ENCODE data around the gene FRMD5.

- TF ChIP-seq POLR2AphosphoS5 (IDR thresholded peaks at IDR 0.05; ENCODE audit: borderline replicate concordance, low read depth, low read length) (no peak), EZH2 (IDR thresholded peaks at IDR 0.05) (no peak), FOXP2 (optimal IDR thresholded peaks at IDR 0.05; ENCODE audit: control extremely low read depth, extremely low read length, insufficient read depth) (no peak)
Observed at GRCh38 chr15:44130778-44131177, 64.3 kb downstream of the FRMD5 start.
